ENCODE data around the gene EFTUD2. TPM values are rescaled to one million over a fixed set of nuclear protein-coding genes. Genes with fewer than 3 reads are reported as not detected.

Gene EFTUD2
- total RNA-seq, 2 experiments from 2014 or later = 175 to 203 TPM

- ATAC-seq = no peak
- no peak for DNase-seq
- CTCF ChIA-PET = interaction anchor here (0.7 to 2.2 kb wide), 5 partner anchors 16 to 87 kb away, joined by 3 to 12 read pairs (median 4); no protein-coding TSS in a partner anchor
- Mint-ChIP-seq H3K9me3 (ENCODE audit: low read depth) (no peaks in the 10 kb centered on the region), H3K36me3 (ENCODE audit: low read depth) (peaks cover 39% of the 10 kb centered on the region), H3K4me1 (no peaks in the 10 kb centered on the region), H3K27me3 (no peaks in the 10 kb centered on the region), H3K27ac (no peak overlapping the region), H3K4me3 (no peak overlapping the region)
- intact Hi-C loops (cut with DNase I, micrococcal nuclease) = no loop called here
- POLR2A ChIA-PET = interaction anchor here (0.6 to 1.1 kb wide), 2 partner anchors 14 to 90 kb away, joined by 4 to 8 read pairs; no protein-coding TSS in a partner anchor
These were observed 36.8 kb downstream of the EFTUD2 start for GRCh38 chr17:44862278-44862914.

- ChIA-PET POLR2A (no interaction called here), CTCF (interaction anchor here (0.7 to 1.9 kb wide), 2 partner anchors 15 to 82 kb away, joined by 3 to 10 read pairs; no protein-coding TSS in a partner anchor)
- Mint-ChIP-seq H3K27me3 (no peaks in the 10 kb centered on the region), H3K4me3 (no peak overlapping the region), H3K4me1 (no peaks in the 10 kb centered on the region), H3K27ac (no peak overlapping the region), H3K36me3 (ENCODE audit: low read depth) (peaks cover 48% of the 10 kb centered on the region), H3K9me3 (ENCODE audit: low read depth) (no peaks in the 10 kb centered on the region)
- DNase-seq = no peak
- intact Hi-C loops (cut with DNase I, micrococcal nuclease) = no loop called here
- ATAC-seq = no peak
These were observed 39.5 kb downstream of the EFTUD2 start for GRCh38 chr17:44859701-44860100.

- Mint-ChIP-seq H3K27me3 (no peaks in the 10 kb centered on the region), H3K4me3 (no peak overlapping the region), H3K9me3 (ENCODE audit: low read depth) (no peaks in the 10 kb centered on the region), H3K4me1 (no peaks in the 10 kb centered on the region), H3K27ac (no peak overlapping the region), H3K36me3 (ENCODE audit: low read depth) (peaks cover 54% of the 10 kb centered on the region)
- POLR2A ChIA-PET = no interaction called here
- DNase-seq (no peak), ATAC-seq (no peak)
- intact Hi-C loops (cut with DNase I, micrococcal nuclease) = no loop called here
- CTCF ChIA-PET = interaction anchor here (0.6 kb wide), 1 partner anchor 11 kb away, joined by 3 read pairs; no protein-coding TSS in a partner anchor
These were observed 45.1 kb downstream of the EFTUD2 start for GRCh38 chr17:44854192-44854591.

- DNase-seq (no peak), ATAC-seq (no peak)
- CTCF ChIA-PET = interaction anchor here (0.9 kb wide), 1 partner anchor 15 kb away, joined by 3 read pairs; no protein-coding TSS in a partner anchor
- H3K36me3 Mint-ChIP-seq (ENCODE audit: low read depth) = peaks cover 37% of the 10 kb centered on the region
- intact Hi-C loops (cut with DNase I, micrococcal nuclease) = no loop called here
- no peak overlapping the region for H3K27ac Mint-ChIP-seq
- no peaks in the 10 kb centered on the region for H3K27me3 Mint-ChIP-seq
- no peaks in the 10 kb centered on the region for H3K9me3 Mint-ChIP-seq (ENCODE audit: low read depth)
- POLR2A ChIA-PET = no interaction called here
- H3K4me1 Mint-ChIP-seq = no peaks in the 10 kb centered on the region
- no peak overlapping the region for H3K4me3 Mint-ChIP-seq
These were observed 48.6 kb downstream of the EFTUD2 start for GRCh38 chr17:44850612-44851011.

- POLR2A ChIA-PET = no interaction called here
- no peaks in the 10 kb centered on the region for H3K27me3 Mint-ChIP-seq
- ATAC-seq (no peak), DNase-seq (no peak)
- intact Hi-C loops (cut with DNase I, micrococcal nuclease) = no loop called here
- H3K36me3 Mint-ChIP-seq (ENCODE audit: low read depth) = peaks cover 36% of the 10 kb centered on the region
- no peak overlapping the region for H3K4me3 Mint-ChIP-seq
- CTCF ChIA-PET = no interaction called here
- no peaks in the 10 kb centered on the region for H3K9me3 Mint-ChIP-seq (ENCODE audit: low read depth)
- H3K4me1 Mint-ChIP-seq = no peaks in the 10 kb centered on the region
- no peak overlapping the region for H3K27ac Mint-ChIP-seq
These were observed 49.2 kb downstream of the EFTUD2 start for GRCh38 chr17:44850025-44850424.

GRCh38 chr17:44848961-44849489 is 50.2 kb downstream of the EFTUD2 start:
- CTCF ChIA-PET = no interaction called here
- no peaks in the 10 kb centered on the region for H3K27me3 Mint-ChIP-seq

GRCh38 chr17:44848257-44848795 is 50.9 kb downstream of the EFTUD2 start:
- intact Hi-C loops (cut with DNase I, micrococcal nuclease) = no loop called here
- H3K27me3 Mint-ChIP-seq = no peaks in the 10 kb centered on the region
- H3K27ac Mint-ChIP-seq = no peak overlapping the region
- H3K36me3 Mint-ChIP-seq (ENCODE audit: low read depth) = peaks cover 20% of the 10 kb centered on the region
- no peak for ATAC-seq
- no peak overlapping the region for H3K4me3 Mint-ChIP-seq
- no peaks in the 10 kb centered on the region for H3K4me1 Mint-ChIP-seq
- H3K9me3 Mint-ChIP-seq (ENCODE audit: low read depth) = no peaks in the 10 kb centered on the region
- POLR2A ChIA-PET = no interaction called here
- DNase-seq = no peak
- CTCF ChIA-PET = interaction anchor here (0.7 to 1.3 kb wide), 3 partner anchors 73 to 499 kb away, joined by 3 to 6 read pairs (median 3); partner anchors contain the start of gene DBF4B

More at GRCh38 chr17:44848961-44849489, 50.2 kb downstream of the EFTUD2 start:
- no peak overlapping the region for H3K27ac Mint-ChIP-seq
- intact Hi-C loops (cut with DNase I, micrococcal nuclease) = no loop called here
- H3K4me3 Mint-ChIP-seq = no peak overlapping the region
- ATAC-seq = no peak
- H3K4me1 Mint-ChIP-seq = no peaks in the 10 kb centered on the region
- no peak for DNase-seq
- H3K9me3 Mint-ChIP-seq (ENCODE audit: low read depth) = no peaks in the 10 kb centered on the region
- H3K36me3 Mint-ChIP-seq (ENCODE audit: low read depth) = peaks cover 26% of the 10 kb centered on the region
- POLR2A ChIA-PET = interaction anchor here (0.5 kb wide), 1 partner anchor 265 kb away, joined by 3 read pairs; no protein-coding TSS in a partner anchor

GRCh38 chr17:44847586-44847985 is 51.7 kb downstream of the EFTUD2 start, which contains the start of gene HIGD1B:
Gene HIGD1B (plus strand): TSS chr17:44847883. CDS start chr17:44848153, 270 bp downstream.
- H3K36me3 Mint-ChIP-seq (ENCODE audit: low read depth) = peaks cover 19% of the 10 kb centered on the region
- DNase-seq = no peak
- POLR2A ChIA-PET = no interaction called here
- no peak within 1 kb of the TSS for H3K4me3 Mint-ChIP-seq
- no peaks in the 10 kb centered on the region for H3K9me3 Mint-ChIP-seq (ENCODE audit: low read depth)
- no peaks in the 10 kb centered on the region for H3K27me3 Mint-ChIP-seq
- intact Hi-C loops (cut with DNase I, micrococcal nuclease) = no loop called here
- CTCF ChIA-PET = interaction anchor here (0.7 to 1.3 kb wide), 3 partner anchors 72 to 500 kb away, joined by 3 to 6 read pairs (median 3); partner anchors contain the start of gene DBF4B
- ATAC-seq = no peak
- no peak within 1 kb of the TSS for H3K27ac Mint-ChIP-seq
- H3K4me1 Mint-ChIP-seq = no peaks in the 10 kb centered on the region

- no peaks in the 10 kb centered on the region for H3K4me1 Mint-ChIP-seq
- H3K36me3 Mint-ChIP-seq (ENCODE audit: low read depth) = peaks cover 13% of the 10 kb centered on the region
- no peaks in the 10 kb centered on the region for H3K27me3 Mint-ChIP-seq
- no peak for ATAC-seq
- ChIA-PET CTCF (interaction anchor here (0.8 kb wide), 1 partner anchor 70 kb away, joined by 3 read pairs; no protein-coding TSS in a partner anchor), POLR2A (no interaction called here)
- intact Hi-C loops (cut with DNase I, micrococcal nuclease) = no loop called here
- H3K27ac Mint-ChIP-seq = no peak overlapping the region
- no peak overlapping the region for H3K4me3 Mint-ChIP-seq
- no peak for DNase-seq
- H3K9me3 Mint-ChIP-seq (ENCODE audit: low read depth) = no peaks in the 10 kb centered on the region
These were observed 53.0 kb downstream of the EFTUD2 start for GRCh38 chr17:44846206-44846605.

GRCh38 chr17:44844390-44844830 is 54.8 kb downstream of the EFTUD2 start:
- ChIA-PET CTCF (interaction anchor here (0.8 kb wide), 1 partner anchor 15 kb away, joined by 3 read pairs; no protein-coding TSS in a partner anchor), POLR2A (interaction anchor here (0.7 kb wide), 1 partner anchor 482 kb away, joined by 8 read pairs; no protein-coding TSS in a partner anchor)
- H3K27ac Mint-ChIP-seq = no peak overlapping the region
- no peaks in the 10 kb centered on the region for H3K9me3 Mint-ChIP-seq (ENCODE audit: low read depth)
- no peaks in the 10 kb centered on the region for H3K36me3 Mint-ChIP-seq (ENCODE audit: low read depth)
- no peaks in the 10 kb centered on the region for H3K27me3 Mint-ChIP-seq
- no peak overlapping the region for H3K4me3 Mint-ChIP-seq
- ATAC-seq (no peak), DNase-seq (no peak)
- intact Hi-C loops (cut with DNase I, micrococcal nuclease) = no loop called here
- peaks cover 6% of the 10 kb centered on the region for H3K4me1 Mint-ChIP-seq

GRCh38 chr17:44842748-44843147 is 56.5 kb downstream of the EFTUD2 start:
- Mint-ChIP-seq H3K4me1 (peaks cover 6% of the 10 kb centered on the region), H3K9me3 (ENCODE audit: low read depth) (no peaks in the 10 kb centered on the region), H3K4me3 (no peak overlapping the region), H3K36me3 (ENCODE audit: low read depth) (no peaks in the 10 kb centered on the region), H3K27ac (no peak overlapping the region), H3K27me3 (no peaks in the 10 kb centered on the region)
- DNase-seq (no peak), ATAC-seq (no peak)
- POLR2A ChIA-PET = no interaction called here
- intact Hi-C loops (cut with DNase I, micrococcal nuclease) = no loop called here
- CTCF ChIA-PET = interaction anchor here (0.6 to 1.2 kb wide), 2 partner anchors 10 to 1030 kb away, joined by 3 to 4 read pairs; no protein-coding TSS in a partner anchor
